Muscle layer of colon (tissue), 2 donors: ENCODE measurements around the gene SCMH1.

Source experiments
- H3K27ac ChIP-seq: one replicate; pipeline ENCODE4 v1.7.0; 2013; ENCODE audit warnings: low read depth, mild to moderate bottlenecking, low read length, moderate library complexity
- H3K27me3 ChIP-seq, 2 donors: one replicate each; pipeline ENCODE4 v1.7.0; 2013; ENCODE audit warnings: low read length in 2 of 2, mild to moderate bottlenecking in 2 of 2; ENCODE audit not compliant: insufficient read depth in 2 of 2, control insufficient read depth in 1 of 2
- H3K36me3 ChIP-seq: one replicate; pipeline ENCODE4 v1.7.0; 2013; ENCODE audit warnings: mild to moderate bottlenecking, low read length; ENCODE audit not compliant: insufficient read depth
- H3K4me1 ChIP-seq: one replicate; pipeline ENCODE4 v1.7.0; 2013; ENCODE audit warnings: mild to moderate bottlenecking, low read length; ENCODE audit not compliant: insufficient read depth
- H3K4me3 ChIP-seq, 2 donors: one replicate each; pipeline ENCODE4 v1.7.0; 2013; ENCODE audit warnings: low read length in 2 of 2, low read depth in 1 of 2, mild to moderate bottlenecking in 1 of 2, moderate library complexity in 1 of 2
- H3K9ac ChIP-seq: one replicate; pipeline ENCODE4 v1.7.0; 2013; ENCODE audit warnings: low read length
- H3K9me3 ChIP-seq: one replicate; pipeline ENCODE4 v1.7.0; 2013; ENCODE audit warnings: mild to moderate bottlenecking, low read length
- donor health status: abdominal sarcoma.
- donor health status: Adenocarcinoma of cecum.

Gene SCMH1

DNA sequence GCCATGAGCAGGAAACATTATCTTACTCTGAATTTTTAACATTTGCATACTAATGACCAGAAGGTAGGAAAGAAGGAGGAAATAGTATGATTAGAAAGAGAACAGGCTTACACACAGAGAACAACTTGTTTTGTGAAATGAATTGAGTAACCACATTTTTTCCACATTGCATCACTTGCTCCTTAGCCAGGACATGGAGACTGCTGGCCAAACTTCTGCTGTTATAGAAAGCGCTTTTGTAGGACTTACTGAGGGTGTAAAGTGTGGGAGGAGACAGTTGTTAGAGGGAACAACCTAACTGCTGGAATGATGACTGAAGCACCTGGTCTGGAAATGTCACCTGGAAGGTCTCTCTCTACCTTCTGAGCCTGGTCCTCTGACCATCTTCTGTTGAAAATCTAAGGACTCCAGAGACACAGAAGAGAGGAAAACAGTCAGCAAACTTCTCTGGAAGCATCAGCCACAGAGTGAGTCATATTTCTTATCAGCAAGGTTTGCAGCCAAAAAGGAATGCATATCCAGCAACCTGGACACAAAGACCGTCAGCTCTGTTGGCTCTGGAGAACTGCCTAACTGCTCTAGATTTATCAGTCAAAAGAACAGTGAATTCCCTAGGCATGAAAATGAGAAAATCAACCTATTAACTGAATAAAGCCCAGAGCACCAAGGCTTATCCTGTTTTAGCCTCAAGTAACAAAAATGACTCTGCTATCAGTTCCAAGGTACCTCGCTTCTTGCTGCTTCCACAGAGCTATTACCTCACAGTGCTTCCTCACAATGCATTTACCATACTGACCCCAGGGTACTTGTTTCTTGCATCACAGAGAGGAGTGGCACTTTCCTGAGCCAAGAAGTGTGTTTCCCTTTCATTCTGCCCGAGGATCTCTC lies 132.6 kb downstream of the SCMH1 start:
- H3K9ac ChIP-seq = peak overlapping the region; percentile 12
- peak overlapping the region in 1 of 2 donors; percentile 12 for H3K4me3 ChIP-seq

DNA sequence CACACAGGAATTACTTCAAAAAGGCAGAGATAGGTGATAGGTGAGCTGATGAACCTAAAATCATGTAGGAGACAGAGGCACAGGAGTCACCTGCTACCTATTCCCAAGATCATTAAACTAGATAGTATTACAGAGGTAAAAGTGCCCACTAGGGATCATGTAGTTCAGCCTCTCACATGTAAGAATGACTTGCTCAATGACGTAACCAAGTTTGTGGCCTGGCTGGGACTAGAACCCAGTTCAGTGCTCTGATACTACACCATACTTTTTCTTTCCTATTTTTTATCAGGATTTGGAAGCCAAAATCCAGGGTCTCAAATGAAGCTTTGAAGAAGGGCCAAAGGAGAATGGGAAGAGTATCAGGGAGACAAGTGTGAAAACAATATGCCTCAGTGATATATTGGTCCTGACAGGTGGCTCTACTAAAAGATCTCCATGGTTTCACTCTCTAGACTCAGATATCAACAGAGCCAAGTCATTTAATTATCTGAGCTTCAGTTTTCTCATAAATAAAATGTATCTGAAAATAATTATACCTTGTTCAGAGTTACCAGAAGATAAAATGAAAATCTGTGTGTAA lies 133.3 kb downstream of the SCMH1 start:
- Histone ChIP-seq H3K4me1 (peaks cover 26% of the 10 kb centered on the region), H3K27ac (peak overlapping the region; percentile 86), H3K9me3 (no peaks in the 10 kb centered on the region), H3K9ac (no peak overlapping the region), H3K27me3 (no peaks in the 10 kb centered on the region), H3K4me3 (no peak overlapping the region), H3K36me3 (peaks cover 6% of the 10 kb centered on the region)

More for the DNA sequence above, 132.6 kb downstream of the SCMH1 start:
- Histone ChIP-seq H3K36me3 (peaks cover 6% of the 10 kb centered on the region), H3K9me3 (no peaks in the 10 kb centered on the region), H3K27ac (peak overlapping the region; percentile 86), H3K27me3 (no peaks in the 10 kb centered on the region), H3K4me1 (peaks cover 22% of the 10 kb centered on the region)

DNA sequence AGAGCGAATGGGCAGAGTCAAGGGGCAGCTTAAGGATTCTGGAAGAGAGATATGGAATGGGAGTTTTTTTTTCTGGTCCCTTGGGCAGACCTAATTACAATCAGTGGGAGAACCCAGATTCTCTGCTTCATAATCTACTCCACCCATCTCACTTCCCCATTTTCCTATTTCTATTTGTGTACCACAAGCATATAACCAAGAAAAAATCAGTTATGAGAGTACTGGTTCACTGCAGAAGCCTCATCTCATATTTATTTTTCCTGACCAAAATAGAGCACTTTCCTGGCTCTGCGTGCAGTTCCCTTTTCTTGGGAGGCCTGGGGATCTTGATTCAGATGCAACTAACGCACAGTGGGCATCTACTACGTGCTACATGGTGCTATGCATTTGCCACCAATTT lies 138.3 kb downstream of the SCMH1 start:
- peaks cover 40% of the 10 kb centered on the region for H3K4me1 ChIP-seq
- no peaks in the 10 kb centered on the region for H3K27me3 ChIP-seq
- H3K9ac ChIP-seq = no peak overlapping the region
- no peaks in the 10 kb centered on the region for H3K9me3 ChIP-seq
- no peak overlapping the region for H3K27ac ChIP-seq
- H3K36me3 ChIP-seq = no peaks in the 10 kb centered on the region
- no peak overlapping the region for H3K4me3 ChIP-seq

DNA sequence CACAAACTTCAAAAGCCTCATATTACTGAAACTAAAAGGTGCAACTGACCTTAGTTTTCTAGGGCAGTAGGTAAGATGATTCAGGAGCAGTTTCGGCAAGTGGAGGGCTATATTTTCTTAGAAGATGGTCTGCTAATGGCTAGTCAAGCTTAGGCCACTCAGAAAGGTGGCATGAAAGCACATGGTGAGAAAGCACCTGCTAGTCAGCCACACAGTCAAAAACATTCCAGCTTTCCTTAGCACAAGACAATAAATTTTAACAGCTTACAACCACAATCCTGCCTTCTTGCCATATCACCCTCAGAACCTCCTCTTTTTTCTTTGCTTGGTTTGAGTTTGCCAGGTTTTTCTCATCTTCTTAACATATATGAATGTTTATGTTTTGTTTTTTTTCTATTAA lies 139.5 kb downstream of the SCMH1 start:
- H3K27ac ChIP-seq = peak overlapping the region; percentile 13
- H3K9ac ChIP-seq = no peak overlapping the region
- H3K9me3 ChIP-seq = no peaks in the 10 kb centered on the region
- H3K4me3 ChIP-seq = no peak overlapping the region
- H3K4me1 ChIP-seq = peaks cover 34% of the 10 kb centered on the region
- H3K27me3 ChIP-seq = no peaks in the 10 kb centered on the region
- no peaks in the 10 kb centered on the region for H3K36me3 ChIP-seq

DNA sequence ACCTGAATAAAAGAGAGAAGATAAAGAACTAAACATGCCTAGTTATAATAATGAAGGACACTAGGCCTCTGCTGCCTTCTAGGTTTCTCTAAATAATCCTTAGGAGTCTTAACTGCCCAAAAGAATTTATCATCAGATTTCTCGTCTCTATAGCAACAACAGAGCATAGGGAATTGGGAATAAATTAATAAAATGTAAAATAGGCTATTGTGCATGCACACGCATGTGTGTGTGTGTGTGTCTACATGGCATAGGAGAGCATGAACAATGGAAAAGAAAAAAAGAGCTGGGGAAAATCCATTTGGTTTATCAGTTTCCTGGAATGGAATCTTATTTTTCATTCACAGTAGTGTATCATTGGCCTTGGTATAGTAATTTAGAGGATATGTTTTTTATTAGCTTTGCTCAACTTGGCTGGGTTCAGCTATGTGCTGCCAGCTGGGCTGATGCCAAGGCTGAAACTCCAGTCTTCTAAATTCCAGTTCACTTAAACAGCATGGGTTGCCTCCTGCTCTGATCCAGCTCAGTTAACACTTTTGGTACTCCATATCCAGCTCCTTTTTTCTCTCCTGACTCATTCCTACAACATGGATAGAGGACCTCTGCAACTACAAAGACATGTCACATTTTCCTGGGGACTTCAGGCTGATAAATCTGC lies 140.0 kb downstream of the SCMH1 start:
- Histone ChIP-seq H3K9ac (no peak overlapping the region), H3K27me3 (no peaks in the 10 kb centered on the region), H3K27ac (peak overlapping the region; percentile 13), H3K4me3 (no peak overlapping the region), H3K36me3 (no peaks in the 10 kb centered on the region), H3K9me3 (no peaks in the 10 kb centered on the region), H3K4me1 (peaks cover 34% of the 10 kb centered on the region)

DNA sequence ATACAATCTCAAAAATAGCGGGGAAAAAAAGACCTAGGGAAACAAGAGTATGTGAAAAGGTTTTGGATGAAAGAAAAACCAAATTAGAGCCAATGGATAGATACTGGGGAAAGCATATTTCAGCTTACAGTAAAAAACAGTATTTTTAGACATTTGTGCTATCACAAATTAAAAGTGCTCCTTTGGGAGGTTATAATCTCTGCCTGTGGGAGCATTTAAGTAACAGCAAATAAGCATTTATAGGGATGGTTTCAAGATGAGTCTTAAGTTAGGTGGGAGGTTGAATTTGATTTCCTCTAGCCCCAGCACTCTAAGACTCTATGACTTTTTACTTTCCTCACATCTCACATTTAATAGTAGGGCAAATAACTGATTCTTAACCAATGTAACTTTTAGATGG lies 141.0 kb downstream of the SCMH1 start:
- Histone ChIP-seq H3K27ac (no peak overlapping the region), H3K4me1 (peaks cover 34% of the 10 kb centered on the region), H3K27me3 (no peaks in the 10 kb centered on the region), H3K36me3 (no peaks in the 10 kb centered on the region), H3K9ac (no peak overlapping the region), H3K4me3 (no peak overlapping the region), H3K9me3 (no peaks in the 10 kb centered on the region)

DNA sequence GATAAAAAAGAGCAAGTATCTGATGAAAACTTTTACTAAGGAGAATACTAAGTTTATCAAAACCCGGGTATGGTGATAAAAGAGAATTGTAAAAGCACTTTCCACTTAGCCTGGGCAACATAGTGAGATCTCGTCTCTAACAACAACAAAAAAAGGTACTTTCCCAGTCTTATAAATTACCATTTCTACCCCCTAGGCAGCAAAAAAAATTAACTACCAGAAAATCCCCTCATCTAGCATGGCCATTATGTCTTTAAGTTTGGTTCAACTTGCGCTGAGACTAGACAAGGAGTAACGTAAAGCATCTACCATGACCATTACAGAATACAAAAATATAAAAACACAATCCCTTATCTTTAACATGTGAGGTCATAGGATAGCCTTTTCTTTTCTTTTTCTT lies 141.9 kb downstream of the SCMH1 start:
- Histone ChIP-seq H3K9me3 (no peaks in the 10 kb centered on the region), H3K36me3 (no peaks in the 10 kb centered on the region), H3K27ac (no peak overlapping the region), H3K4me1 (peaks cover 34% of the 10 kb centered on the region), H3K9ac (no peak overlapping the region), H3K4me3 (no peak overlapping the region), H3K27me3 (no peaks in the 10 kb centered on the region)

DNA sequence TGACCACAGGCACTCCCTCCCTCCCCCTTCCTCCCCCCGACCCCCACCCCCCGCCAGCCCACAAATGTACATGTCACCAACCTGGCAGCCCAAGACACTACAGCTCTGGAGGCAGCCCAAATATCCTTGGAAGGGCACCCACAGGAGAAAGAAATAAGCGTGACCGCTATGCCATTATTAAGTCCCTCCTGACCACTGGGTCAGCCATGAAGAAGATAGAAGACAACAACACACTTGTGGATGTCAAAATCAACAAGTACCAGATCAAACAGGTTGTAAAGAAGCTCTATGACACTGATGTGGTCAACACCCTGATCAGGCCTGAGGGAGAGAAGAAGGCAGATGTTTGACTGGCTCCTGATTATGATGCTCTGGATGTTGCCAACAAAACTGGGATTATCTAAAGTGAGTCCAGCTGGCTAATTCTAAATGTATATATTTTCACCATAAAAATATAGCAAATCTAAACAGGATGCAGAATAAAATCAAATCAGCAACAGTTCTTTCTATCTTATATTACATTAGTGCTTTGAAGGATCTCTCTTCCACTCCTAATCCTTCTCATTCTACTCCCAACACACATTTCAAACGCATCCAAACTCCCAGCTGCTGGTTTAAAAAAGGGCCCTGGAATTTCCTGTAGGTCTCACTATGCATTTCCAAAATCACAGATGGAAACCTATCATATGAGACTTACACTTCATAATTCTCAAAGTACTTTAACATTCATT lies 143.2 kb downstream of the SCMH1 start:
- Histone ChIP-seq H3K4me1 (peaks cover 31% of the 10 kb centered on the region), H3K9me3 (no peaks in the 10 kb centered on the region)

DNA sequence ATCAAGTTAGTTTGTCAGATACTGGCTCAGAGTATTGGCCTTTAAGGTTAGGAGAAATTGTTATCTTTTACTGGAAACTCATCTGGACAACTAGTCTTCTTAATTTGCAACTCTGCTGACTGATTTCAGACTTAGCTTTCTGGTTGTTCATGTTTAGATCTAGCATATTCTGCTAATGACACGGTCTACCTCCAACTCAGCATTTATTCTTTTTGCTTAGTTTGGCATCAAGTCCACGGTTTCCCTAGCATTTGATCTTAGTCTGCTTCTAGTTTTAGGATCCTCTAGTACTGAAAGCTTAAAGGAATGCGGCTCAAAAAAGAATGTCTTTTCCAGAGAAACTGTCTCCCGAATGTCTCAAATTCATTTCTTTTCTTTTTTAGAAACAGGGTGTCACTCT lies 145.0 kb downstream of the SCMH1 start:
- H3K9me3 ChIP-seq = no peaks in the 10 kb centered on the region
- no peaks in the 10 kb centered on the region for H3K27me3 ChIP-seq
- H3K9ac ChIP-seq = no peak overlapping the region
- H3K4me3 ChIP-seq = no peak overlapping the region
- H3K27ac ChIP-seq = no peak overlapping the region
- H3K36me3 ChIP-seq = no peaks in the 10 kb centered on the region
- peaks cover 13% of the 10 kb centered on the region for H3K4me1 ChIP-seq

More for the DNA sequence above, 143.2 kb downstream of the SCMH1 start:
- Histone ChIP-seq H3K27me3 (no peaks in the 10 kb centered on the region), H3K36me3 (no peaks in the 10 kb centered on the region), H3K27ac (no peak overlapping the region), H3K4me3 (no peak overlapping the region), H3K9ac (no peak overlapping the region)

DNA sequence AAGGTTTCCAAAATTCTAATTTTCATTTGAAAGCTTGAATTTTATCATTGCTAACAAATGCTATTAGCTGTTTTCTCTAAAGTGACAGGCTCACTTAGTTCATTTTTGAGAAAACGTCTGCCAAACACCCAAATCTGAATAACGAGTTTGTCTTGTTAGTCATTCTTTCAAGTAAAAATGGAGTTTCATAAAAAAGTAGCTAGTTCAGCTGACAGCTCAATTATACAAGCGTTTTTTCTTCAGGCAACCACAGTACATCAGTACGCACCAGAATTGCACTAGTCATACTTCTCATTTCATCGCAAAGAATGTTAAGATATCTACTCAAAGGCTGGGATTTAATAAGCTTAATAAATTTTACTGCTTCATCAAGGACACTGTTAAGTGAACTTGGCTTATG lies 148.3 kb downstream of the SCMH1 start:
- no peak overlapping the region for H3K4me3 ChIP-seq
- no peaks in the 10 kb centered on the region for H3K27me3 ChIP-seq
- H3K9ac ChIP-seq = no peak overlapping the region
- H3K27ac ChIP-seq = no peak overlapping the region
- H3K4me1 ChIP-seq = no peaks in the 10 kb centered on the region
- no peaks in the 10 kb centered on the region for H3K36me3 ChIP-seq
- no peaks in the 10 kb centered on the region for H3K9me3 ChIP-seq

DNA sequence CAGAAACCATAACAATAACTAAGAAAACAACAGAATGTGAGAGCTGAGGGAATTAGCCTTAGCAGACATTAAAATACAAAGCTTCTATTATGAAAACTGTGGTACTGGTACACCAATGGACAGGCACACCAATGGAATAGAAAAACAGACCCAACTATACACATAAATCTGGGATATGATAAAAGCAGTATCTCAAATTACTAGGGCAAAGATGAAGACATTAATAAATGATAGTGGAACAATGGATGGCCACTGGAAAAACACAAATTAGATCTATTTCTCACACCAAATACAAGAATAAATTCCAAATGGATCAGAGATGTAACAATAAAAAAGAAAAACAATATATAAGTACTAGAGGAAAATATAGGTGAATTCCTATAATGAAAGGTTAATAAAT lies 155.2 kb downstream of the SCMH1 start:
- H3K36me3 ChIP-seq = no peaks in the 10 kb centered on the region
- no peak overlapping the region for H3K9ac ChIP-seq
- H3K27me3 ChIP-seq = no peaks in the 10 kb centered on the region
- no peaks in the 10 kb centered on the region for H3K4me1 ChIP-seq
- H3K9me3 ChIP-seq = no peaks in the 10 kb centered on the region
- H3K27ac ChIP-seq = no peak overlapping the region
- no peak overlapping the region for H3K4me3 ChIP-seq
